Activated CD8-positive, alpha-beta memory T cell treated with anti-CD3 and anti-CD28 coated beads, Interleukin-2, amount 50 U/mL, for 4 hours (primary cell): ENCODE results near the gene POLD3.
"Not testable (repeated sequence)": the region's sequence is repeated elsewhere in the genome, so short reads cannot be mapped to it uniquely, and the experiment has no call there.

Experiments used
- DNase-seq: peaks from one replicate; pipeline ENCODE4 v3.0.0-alpha.2; 2020

The POLD3 gene

DNA sequence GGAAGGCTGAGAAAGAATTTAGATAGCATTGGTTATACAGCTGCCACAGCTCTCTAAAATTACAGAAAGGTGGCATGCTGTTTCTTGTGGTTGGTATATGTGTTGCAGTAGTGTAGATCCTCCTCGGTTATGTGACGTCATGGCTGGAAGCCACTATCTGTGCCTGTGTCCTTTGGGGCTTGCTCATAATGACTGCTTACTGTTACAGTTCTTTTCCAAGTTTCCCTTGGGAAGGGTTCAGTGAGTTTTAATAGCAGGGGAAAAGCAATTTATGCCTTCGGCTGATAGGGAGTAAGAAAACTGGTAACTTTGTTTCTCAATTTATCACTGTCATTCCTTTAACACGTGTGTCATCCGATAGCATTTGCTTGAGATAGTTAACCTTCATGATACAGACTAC lies 47.2 kb downstream of the POLD3 start:
- DNase-seq: no peak

DNA sequence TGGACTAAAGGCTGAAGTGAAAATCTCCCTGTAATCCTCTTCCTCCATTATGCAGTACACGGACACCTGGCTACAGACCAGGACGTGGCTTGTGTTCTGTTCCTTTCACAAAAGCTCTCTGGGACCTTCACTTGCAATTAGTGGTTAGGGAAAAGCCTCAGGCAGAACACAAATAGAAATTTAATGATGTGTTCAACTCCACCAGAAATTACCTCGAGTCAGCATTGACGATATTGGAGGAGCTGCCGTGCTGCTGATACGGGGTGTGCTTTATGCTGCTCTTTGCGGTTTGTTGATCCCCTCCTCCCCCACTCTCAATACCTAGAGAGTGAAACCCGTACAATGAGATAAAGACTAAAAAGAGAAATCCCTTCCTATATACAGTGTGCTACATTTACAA lies 48.9 kb downstream of the POLD3 start:
- DNase-seq: no peak

DNA sequence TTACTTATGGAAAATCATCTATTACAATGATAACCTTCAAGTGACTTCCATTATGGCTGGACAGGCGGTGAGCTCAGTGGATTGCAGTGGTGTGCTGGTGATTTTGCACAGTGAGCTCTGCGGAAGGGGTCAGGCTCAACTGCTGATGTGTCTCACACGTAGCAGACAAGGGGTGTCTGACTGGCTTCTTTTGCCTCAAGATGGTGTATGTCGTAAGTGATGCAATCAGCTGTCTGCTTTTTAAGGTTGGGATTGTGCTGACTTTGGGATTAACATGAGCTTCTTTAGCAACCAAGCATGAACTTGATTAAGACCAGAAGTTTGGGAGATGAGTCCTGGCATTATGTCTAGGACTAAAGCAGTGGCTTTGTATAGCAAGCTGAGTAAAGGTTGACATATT lies 49.5 kb downstream of the POLD3 start:
- no peak for DNase-seq

DNA sequence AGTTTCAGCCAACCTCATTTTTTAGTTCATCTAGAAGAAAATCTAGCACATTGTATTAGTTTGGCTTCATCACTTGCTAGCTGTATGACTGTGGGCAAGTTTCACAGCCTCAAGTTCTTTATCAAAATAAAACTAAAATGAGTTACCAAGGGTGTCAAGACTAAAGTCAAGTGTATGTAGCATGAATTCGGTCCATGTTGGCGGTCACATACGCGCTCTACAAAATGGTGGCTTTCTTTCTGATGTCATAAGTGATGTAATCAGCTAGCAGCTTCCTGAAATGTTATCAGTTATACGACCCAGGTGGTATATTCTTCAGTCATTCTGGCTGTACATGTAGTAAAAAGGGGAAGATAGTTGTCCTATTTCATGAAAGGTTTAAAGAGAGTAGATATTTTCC lies 50.5 kb downstream of the POLD3 start:
- no peak for DNase-seq

DNA sequence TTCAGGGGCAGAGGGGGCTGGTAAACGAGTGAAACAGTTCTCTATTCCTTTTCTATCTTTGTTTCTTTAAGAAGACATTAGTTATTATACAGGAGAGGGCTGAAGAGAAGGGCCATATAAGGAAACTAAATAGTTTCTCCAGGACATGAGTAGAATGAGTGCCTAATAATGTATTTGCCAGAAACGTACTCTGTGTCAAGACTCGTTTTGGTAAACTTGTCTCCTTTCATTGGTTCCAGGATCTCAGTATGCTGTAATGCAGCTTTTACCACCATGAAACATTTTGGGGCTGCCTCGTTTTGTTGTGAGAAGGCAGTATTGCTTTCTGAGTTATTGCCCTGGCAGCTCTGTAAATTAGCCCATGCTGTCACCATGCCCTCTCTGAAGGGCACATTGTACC lies 51.7 kb downstream of the POLD3 start:
- DNase-seq: no peak

DNA sequence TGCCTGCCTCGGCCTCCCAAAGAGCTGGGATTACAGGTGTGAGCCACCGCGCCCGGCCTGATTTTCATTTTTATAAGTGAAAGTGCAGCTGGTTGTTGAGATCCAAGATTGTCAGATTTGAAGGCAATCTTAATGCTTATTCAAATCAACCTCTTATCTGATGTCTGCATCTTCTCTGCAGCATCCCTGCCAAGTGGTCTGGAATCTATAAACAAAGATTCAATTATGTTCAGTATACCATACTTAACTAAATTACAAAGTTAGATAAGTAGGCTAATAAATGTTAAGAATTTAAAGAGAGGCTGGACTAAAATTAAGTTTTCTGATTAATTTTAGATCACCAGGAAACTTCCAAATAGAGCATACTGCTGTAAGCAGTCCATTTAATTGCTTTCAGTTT lies 53.8 kb downstream of the POLD3 start:
- DNase-seq: no peak

DNA sequence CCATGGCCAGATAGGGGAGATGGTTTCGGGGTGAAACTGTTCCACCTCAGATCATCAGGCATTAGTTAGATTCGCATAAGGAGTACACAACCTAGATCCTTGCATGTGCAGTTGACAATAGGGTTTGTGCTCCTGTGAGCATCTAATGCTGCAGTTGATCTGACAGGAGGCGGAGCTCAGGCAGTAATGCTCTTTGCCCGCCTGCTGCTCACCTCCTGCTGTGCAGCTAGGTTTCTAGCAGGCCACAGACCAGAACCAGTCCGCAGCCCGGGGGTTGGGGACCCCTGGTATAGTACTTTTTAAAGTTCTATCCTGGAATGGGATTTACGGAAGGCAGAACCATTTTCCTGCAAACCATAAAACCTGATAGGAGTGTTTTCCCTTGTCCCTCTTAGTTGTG lies 54.6 kb downstream of the POLD3 start:
- DNase-seq: no peak

DNA sequence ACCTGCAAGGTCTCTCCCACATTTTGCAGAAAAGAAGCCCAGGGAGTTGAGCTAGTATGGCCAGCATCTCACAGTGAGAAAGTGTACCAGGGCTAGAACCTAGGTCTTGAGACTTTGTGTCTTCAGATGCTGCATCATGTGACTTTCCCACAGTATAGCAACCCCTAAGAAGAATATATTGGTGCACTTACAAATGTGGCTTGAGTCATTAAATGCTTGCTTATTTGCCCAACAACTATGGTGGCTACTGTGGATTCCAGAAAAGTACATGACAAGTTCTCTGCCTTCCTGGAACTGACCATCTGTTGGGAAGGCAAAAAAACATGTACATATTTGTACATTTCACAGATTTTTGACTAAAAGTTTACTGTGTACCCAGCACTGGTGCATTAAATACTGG lies 55.0 kb downstream of the POLD3 start:
- no peak for DNase-seq

DNA sequence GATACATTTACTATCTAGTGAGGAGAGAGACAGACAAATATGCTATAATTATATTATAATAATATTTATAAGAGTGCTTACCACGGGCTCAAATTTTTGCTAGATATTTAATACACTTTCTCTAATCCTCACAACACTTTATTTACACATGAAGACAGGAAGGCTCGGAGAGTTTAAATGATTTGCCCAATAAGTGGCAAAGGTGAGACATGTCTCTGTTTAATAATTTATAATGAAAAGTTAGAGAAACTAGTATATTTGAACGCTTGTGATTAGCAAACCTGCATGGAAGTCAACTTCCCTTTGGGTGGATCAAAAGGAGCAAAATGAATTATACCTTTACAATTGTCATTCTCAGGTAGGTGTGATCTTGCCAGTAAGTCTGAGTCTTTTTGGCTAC lies 55.4 kb downstream of the POLD3 start:
- DNase-seq: no peak

DNA sequence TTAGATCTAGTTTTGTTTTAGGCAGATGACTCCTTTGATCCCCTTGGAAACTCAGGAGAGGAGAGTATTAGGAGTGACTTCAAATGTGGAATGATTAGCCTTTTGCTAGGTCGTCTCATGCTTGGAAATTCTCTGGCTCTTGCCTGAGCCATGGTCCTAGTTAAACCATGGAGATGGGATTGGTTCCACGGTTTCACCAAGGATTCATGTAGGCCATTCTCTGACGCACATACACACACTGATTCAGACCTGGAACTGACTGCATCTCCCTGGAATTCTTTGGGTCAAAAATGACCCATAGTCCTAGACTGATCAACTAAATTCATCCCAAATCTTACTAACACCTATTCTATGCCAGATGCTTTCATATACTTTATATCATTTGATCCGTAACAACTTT lies 56.5 kb downstream of the POLD3 start:
- no peak for DNase-seq

DNA sequence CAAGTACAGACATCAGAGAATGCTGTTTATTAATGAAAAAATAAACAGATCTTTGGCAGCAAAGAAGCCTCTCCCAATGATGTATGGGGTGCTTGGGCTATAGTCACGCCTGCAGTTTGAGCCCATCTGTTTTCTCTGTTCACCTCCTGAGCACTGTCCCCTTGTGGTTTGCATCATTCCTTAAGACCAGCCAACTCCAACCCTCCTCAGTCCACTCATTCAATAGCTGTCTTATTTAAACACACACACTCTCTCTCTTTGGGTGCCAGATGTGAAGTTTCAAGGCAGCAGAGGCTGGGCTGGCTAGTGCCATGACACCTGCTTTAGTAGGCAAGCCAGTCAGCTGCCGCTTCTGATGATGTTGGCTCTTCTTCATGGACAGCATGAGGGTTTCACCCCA lies 58.1 kb downstream of the POLD3 start:
- no peak for DNase-seq

DNA sequence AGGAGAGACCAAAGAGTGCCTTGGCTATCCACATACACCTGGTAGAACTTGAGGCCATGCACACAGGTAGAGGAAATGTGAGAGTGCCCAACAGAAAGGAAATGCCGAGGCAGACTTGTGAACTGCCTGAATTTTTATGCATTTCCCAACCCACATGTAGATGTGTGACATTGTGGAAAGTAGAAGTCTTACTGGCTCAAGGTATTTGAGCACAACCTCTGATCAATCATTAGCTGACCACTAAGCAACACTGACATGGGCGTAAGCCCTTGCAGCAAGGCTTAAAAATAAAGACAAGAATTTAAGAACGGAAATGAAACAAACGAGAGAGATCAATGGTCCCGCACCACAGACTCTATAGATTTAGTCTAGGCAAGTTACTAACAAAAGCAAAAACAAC lies 62.6 kb downstream of the POLD3 start:
- no peak for DNase-seq

DNA sequence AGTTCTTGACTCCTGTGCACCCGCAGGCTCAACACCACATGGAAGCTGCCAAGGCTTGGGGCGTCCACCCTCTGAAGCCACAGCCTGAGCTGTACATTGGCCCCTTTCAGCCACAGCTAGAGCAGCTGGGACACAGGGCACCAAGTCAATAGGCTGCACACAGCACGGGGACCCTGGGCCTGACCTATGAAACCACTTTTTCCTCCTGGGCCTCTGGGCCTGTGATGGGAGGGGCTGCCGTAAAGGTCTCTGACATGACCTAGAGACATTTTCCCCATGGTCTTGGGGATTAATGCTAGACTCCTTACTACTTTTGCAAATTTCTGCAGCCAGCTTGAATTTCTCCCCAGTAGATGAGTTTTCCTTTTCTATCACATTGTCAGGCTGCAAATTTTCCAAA lies 66.7 kb downstream of the POLD3 start:
- DNase-seq: not testable (repeated sequence)

DNA sequence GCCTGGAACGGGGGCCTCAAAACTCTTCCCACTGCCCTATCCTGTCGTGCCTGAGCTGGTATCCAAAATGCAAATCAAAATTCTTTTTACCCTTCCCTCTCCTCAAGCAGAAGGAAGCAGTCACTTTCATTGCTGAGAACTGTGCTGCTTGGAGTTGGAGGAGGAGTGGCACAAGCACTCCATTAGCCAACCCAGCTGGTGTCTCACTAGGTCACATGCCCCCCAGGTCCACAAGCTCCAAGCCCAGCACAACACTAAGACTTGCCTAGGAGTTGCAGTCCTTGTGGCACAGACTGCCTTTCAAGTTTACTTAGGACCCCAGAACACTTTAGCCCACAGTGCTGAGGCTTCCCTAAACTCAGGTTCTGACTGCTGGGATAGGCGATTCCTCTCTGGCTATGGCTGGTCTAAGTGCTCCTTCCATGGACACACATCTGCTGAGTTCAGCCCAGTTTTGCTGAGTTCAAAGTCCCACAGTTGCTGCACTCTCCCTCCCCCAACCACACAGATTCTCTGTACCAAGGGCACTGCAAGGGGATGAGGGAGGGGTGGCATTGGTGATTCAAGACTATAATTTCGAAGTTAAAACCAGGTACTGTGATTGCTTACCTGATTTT lies 70.2 kb downstream of the POLD3 start:
- no peak for DNase-seq

DNA sequence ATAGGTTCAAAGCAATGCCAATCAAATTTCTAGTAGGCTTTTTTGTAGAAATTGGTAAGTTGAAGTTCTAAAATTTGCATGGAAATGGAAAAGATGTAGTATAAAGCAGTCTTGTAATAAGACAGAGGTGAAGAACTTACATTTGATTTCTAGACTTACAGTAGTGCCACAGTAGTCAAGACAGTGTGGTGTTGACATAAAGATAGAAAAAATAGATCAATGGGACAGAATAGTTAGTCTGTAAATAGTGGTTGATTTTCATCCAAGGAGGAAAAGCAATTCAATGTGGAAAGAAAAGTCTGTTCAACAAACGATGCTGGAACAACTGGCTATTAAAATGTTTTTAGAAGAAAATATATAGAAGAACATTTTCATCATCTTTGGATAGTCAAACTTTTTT lies 70.9 kb downstream of the POLD3 start:
- DNase-seq: no peak

DNA sequence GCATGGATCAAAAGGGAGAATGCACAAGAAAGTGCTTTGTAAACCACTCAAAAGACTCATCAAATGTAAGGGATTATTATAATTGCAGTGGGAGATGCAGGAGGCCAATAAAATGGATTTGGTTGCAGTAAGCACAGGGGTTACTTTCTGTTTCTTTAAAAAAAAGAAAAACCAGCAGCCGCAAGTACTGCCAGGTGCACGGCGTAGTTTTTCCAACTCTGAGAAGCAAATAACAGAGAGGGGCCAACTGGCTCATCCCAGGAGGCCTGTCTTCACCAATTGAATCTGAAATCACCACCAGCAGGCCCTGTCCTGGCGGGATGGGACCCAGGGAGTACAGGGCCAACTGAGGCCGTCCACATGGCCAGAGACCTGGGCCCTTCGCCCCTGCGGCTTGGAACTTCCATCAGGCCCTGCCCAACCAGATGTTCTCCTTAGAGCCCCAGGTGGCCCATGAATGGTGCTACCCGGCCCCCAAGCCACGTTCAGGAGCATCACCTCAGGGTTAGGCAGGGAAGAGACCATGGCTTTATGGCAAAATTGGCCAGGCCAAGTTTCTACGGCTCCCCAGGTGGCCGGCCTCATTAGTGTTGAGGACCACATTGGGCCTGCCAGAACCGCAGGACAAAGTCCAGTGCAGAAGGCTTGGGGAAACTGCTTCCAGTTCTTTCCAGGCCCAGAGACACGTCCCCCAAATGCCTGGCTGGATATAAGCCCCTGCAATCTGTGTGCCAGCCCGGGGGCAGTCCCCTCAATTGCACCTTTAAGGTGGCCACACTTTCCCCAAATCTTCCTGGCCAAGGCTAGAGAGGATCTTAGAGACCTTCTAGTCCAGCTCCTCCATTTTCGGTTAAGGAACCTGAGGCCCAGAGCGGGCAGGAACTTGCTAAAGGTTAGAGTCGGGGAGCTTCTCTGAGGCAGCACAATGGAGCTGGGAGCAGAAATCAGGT lies 77.1 kb downstream of the POLD3 start:
- no peak for DNase-seq

DNA sequence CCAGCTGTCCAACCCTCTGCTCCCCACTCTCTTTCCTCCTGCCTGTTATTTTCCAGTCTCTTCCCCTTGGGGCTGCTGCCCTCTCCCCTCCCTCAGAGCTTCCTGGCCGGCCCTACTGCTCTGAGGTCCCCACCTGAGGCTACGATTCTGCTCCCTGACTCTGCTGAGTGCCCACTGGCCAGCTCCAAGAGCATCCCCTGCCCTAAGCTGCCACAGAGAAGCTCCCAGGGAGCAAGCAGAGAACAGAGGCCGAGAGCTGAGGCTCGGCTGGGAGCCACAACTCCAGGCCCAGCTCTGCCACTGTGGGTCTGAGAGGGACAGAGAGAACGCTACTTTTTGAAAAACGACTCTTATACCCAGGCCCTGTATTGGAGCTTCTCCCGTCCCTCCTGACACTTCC lies 77.8 kb downstream of the POLD3 start:
- DNase-seq: no peak

DNA sequence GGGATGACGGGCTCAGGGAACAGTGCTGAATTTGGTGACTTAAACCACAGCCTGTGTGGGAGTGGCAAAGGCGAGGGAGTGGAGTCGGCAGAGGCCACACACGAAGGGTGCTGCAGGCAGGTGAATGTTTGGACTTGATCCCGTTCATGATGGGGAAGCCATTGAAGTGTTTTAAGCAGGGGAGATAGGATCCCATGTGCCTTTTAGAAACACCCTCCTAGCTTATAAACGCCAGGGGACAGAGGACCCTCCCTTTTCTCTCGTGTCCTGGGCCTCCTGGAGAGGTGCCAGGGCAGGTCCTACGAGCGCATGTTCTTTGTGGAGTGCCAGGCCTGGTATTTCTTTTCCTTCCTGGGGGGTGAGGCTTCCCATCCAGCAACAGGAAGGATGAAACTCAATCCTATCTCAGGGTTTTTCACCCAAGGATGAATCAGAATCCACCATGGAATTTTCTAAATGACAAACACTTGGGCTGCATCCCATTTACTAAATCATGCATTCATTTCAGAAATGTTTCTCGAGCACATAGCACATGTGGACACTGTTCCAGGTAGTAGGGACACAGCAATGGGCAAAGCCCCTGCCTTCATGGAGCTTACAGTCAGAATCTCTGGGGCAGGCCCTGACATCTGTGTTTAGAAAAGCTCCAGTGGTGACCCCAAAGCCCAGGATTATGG lies 79.3 kb downstream of the POLD3 start:
- DNase-seq: no peak

DNA sequence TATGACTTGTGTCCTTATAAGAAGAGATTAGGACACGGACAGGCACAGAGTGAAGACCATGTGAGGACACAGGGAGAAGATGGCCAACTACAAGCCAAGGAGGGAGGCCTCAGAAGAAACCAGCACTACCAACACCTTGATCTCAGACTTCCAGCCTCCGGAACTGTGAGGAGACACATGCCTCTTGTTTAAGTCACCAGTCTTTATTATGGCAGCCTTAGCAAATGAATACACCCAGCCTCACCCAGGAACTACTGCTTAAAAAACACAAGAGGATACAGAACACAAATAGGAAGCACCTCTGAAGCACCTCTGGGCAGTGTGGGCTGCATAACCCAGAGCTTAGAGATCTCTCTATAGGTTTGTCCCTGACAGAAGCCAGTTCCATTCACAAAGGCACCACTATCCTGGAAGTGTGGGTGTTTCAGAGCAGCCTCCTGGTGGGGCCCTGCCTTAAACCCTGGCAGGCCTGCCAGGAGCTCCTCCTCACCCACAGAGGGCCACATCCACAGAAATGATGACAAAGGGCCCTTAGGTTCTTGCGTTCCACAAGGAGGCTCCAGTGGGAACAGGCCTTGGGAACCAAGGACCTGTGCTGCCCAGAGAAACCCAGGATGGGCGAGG lies 80.1 kb downstream of the POLD3 start:
- DNase-seq: no peak

DNA sequence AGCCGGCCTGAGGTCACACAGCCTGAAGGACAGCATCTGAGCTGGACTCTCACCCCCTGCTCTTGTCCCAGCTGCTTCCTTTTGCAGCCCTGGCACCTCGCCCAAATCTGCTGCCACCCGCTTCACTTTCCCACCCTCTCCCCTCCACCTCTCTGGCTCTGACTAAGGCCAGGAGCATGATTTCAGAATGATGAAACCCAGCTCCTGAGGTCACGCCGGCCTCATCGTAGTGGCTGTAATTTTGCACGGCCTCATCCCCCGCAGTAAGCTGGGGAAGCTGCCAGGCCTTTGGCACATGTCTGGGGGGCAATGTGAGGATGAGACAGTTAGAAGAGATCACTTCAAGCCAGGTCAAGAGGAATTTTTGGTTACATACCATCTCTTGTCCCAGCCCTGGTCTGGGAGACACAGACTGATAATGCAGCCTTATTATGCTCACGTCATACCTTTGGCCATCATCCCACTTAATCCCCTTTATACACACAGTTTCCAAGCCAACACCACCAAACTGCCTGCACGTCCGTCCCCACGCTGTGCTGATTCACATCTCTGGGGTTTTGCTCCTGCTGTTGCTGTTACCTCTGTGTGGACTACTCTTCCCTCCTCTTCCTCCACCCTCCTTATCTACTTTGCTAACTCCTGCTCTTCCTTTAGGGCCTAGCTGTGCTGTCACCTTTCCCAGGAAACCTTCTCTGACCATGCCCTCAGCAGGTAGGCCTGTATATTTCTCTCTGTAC lies 80.7 kb downstream of the POLD3 start:
- DNase-seq: no peak

DNA sequence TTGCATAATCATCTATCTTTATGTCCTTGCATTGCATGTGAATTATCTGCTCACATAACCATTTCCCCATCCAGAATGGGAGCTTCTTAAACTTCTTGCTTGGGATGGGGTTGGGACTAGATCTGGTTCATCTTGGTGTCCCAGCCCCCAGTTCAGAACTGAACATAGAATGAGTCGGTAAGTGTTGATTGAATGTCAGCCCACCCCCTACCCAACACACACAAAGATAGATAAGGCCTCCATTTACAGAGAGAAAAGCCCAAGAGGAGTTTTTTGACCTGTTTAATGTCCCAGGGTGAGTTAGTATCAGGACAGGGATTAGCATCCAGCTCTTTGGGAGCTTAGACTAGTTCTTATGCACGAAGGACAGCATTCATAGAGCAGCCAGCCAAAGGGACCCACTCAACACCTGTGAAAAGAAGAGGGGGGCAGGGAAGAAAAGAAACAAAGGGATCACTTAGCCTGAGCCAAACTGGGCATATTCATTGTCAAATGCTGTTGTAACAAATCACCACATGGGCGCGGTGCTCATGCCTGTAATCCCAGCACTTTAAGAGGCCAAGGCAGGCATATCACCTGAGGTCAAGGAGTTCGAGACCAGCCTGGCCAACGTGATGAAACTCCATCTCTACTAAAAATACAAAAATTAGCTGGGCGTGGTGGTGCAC lies 81.4 kb downstream of the POLD3 start:
- DNase-seq: no peak

DNA sequence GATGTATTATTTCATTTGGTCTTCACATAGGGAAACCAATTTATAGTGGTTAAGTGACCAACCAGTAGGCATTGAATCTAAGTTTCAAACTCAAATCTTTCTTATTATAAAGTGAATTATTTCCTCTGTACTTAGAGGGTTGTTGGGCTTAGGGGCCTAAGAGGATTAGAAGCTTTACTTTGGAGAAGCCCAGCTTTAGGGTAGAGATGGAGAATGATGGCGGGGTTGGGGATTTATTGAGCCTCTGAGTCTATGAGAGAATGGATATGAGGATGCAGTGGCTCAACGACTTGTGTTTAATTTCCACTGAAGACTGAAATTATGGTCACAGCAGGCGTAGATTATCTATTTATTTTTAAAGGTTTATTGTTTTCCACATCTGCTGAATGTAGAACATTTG lies 83.4 kb downstream of the POLD3 start:
- DNase-seq: no peak
